Stimulated activated naive CD8-positive, alpha-beta T cell treated with anti-CD3 and anti-CD28 coated beads, Interleukin-15, amount 100 ng/mL, for 72 hours (primary cell): Measurements from ENCODE around the gene FGF3.
"Not testable (repeated sequence)": the region's sequence is repeated elsewhere in the genome, so short reads cannot be mapped to it uniquely, and the experiment has no call there.

ENCODE experiments used
- ATAC-seq: fragments of 150-1000 bp; cut with Tn5 transposase; 2 replicates; pipeline ENCODE4 v1.10.0; 2021; ENCODE audit warnings: mild to moderate bottlenecking, moderate library complexity
- DNase-seq, 2 donors: peaks; one replicate each; pipeline ENCODE4 v3.0.0; 2021 to 2022
- H3K27ac Mint-ChIP-seq, 2 donors: one replicate each; pipeline ENCODE4 v1.8.0; 2022; ENCODE audit warnings: mild to moderate bottlenecking in 2 of 2, mixed read lengths in 2 of 2, moderate library complexity in 2 of 2
- H3K27me3 Mint-ChIP-seq: one replicate; pipeline ENCODE4 v1.8.0; 2022; ENCODE audit warnings: mixed read lengths
- H3K4me1 Mint-ChIP-seq: one replicate; pipeline ENCODE4 v1.8.0; 2022; ENCODE audit warnings: mild to moderate bottlenecking, mixed read lengths
- H3K4me3 Mint-ChIP-seq, 2 donors: one replicate each; pipeline ENCODE4 v1.8.0; 2022; ENCODE audit warnings: mild to moderate bottlenecking in 2 of 2, mixed read lengths in 2 of 2, moderate library complexity in 1 of 2
- H3K9me3 Mint-ChIP-seq, 2 donors: one replicate each; pipeline ENCODE4 v1.8.0; 2022; ENCODE audit warnings: mixed read lengths in 2 of 2

The FGF3 gene

GRCh38 chr11:69787457-69787856 is 31.8 kb downstream of the FGF3 start:
- no peak overlapping the region for H3K27ac Mint-ChIP-seq
- no peaks in the 10 kb centered on the region for H3K4me1 Mint-ChIP-seq
- no peak for ATAC-seq
- no peak overlapping the region for H3K4me3 Mint-ChIP-seq
- H3K9me3 Mint-ChIP-seq = no peaks in the 10 kb centered on the region
- peaks cover 7% of the 10 kb centered on the region for H3K27me3 Mint-ChIP-seq
- DNase-seq = no peak

- H3K4me1 Mint-ChIP-seq = no peaks in the 10 kb centered on the region
- peaks cover 24% of the 10 kb centered on the region for H3K27me3 Mint-ChIP-seq
- DNase-seq = no peak
- no peak for ATAC-seq
- H3K9me3 Mint-ChIP-seq = no peaks in the 10 kb centered on the region
- H3K4me3 Mint-ChIP-seq = no peak overlapping the region
- no peak overlapping the region for H3K27ac Mint-ChIP-seq
Measured at GRCh38 chr11:69781241-69781640, 38.0 kb downstream of the FGF3 start.

GRCh38 chr11:69778373-69778772 is 40.8 kb downstream of the FGF3 start:
- no peak for ATAC-seq
- Mint-ChIP-seq H3K27me3 (peaks cover 38% of the 10 kb centered on the region), H3K9me3 (no peaks in the 10 kb centered on the region), H3K4me3 (no peak overlapping the region), H3K27ac (no peak overlapping the region), H3K4me1 (no peaks in the 10 kb centered on the region)
- no peak for DNase-seq

GRCh38 chr11:69775163-69775755 is 44.0 kb downstream of the FGF3 start, which contains the start of gene FGF4:
Gene FGF4, minus strand, starts transcription at chr11:69775341. Its CDS starts 257 bp downstream, at chr11:69775084.
- Mint-ChIP-seq H3K27me3 (peaks cover 60% of the 10 kb centered on the region), H3K9me3 (no peaks in the 10 kb centered on the region), H3K4me3 (no peak within 1 kb of the TSS), H3K4me1 (no peaks in the 10 kb centered on the region), H3K27ac (no peak within 1 kb of the TSS)
- DNase-seq (no peak), ATAC-seq (no peak)

GRCh38 chr11:69774354-69775162 is 44.7 kb downstream of the FGF3 start:
- H3K27ac Mint-ChIP-seq = no peak overlapping the region
- ATAC-seq (no peak), DNase-seq (no peak)
- H3K4me1 Mint-ChIP-seq = no peaks in the 10 kb centered on the region
- H3K9me3 Mint-ChIP-seq = no peaks in the 10 kb centered on the region
- no peak overlapping the region for H3K4me3 Mint-ChIP-seq
- H3K27me3 Mint-ChIP-seq = peaks cover 61% of the 10 kb centered on the region

- Mint-ChIP-seq H3K4me1 (no peaks in the 10 kb centered on the region), H3K4me3 (no peak overlapping the region), H3K27me3 (peaks cover 69% of the 10 kb centered on the region), H3K9me3 (no peaks in the 10 kb centered on the region), H3K27ac (no peak overlapping the region)
- no peak for DNase-seq
- no peak for ATAC-seq
Measured at GRCh38 chr11:69773626-69774353, 45.4 kb downstream of the FGF3 start.

- DNase-seq = no peak
- no peak overlapping the region for H3K27ac Mint-ChIP-seq
- H3K4me3 Mint-ChIP-seq = no peak overlapping the region
- H3K9me3 Mint-ChIP-seq = no peaks in the 10 kb centered on the region
- peaks cover 63% of the 10 kb centered on the region for H3K27me3 Mint-ChIP-seq
- no peaks in the 10 kb centered on the region for H3K4me1 Mint-ChIP-seq
- ATAC-seq = no peak
Measured at GRCh38 chr11:69771466-69771865, 47.8 kb downstream of the FGF3 start.

- no peaks in the 10 kb centered on the region for H3K9me3 Mint-ChIP-seq
- ATAC-seq (no peak), DNase-seq (no peak)
- peaks cover 54% of the 10 kb centered on the region for H3K27me3 Mint-ChIP-seq
- no peak overlapping the region for H3K4me3 Mint-ChIP-seq
- no peak overlapping the region for H3K27ac Mint-ChIP-seq
- no peaks in the 10 kb centered on the region for H3K4me1 Mint-ChIP-seq
Measured at GRCh38 chr11:69770540-69770939, 48.7 kb downstream of the FGF3 start.

GRCh38 chr11:69765498-69765995 is 53.7 kb downstream of the FGF3 start:
- no peak overlapping the region for H3K4me3 Mint-ChIP-seq
- peaks cover 58% of the 10 kb centered on the region for H3K27me3 Mint-ChIP-seq
- ATAC-seq = no peak
- no peak overlapping the region for H3K27ac Mint-ChIP-seq
- H3K4me1 Mint-ChIP-seq = no peaks in the 10 kb centered on the region
- DNase-seq = no peak
- no peaks in the 10 kb centered on the region for H3K9me3 Mint-ChIP-seq

GRCh38 chr11:69764918-69765317 is 54.3 kb downstream of the FGF3 start:
- peaks cover 56% of the 10 kb centered on the region for H3K27me3 Mint-ChIP-seq
- not testable (repeated sequence) for ATAC-seq, H3K4me3 Mint-ChIP-seq

GRCh38 chr11:69760319-69760718 is 58.9 kb downstream of the FGF3 start:
- ATAC-seq (no peak), DNase-seq (no peak)

More at GRCh38 chr11:69764918-69765317, 54.3 kb downstream of the FGF3 start:
- not testable (repeated sequence) for H3K9me3 Mint-ChIP-seq, H3K27ac Mint-ChIP-seq, DNase-seq, H3K4me1 Mint-ChIP-seq

More at GRCh38 chr11:69760319-69760718, 58.9 kb downstream of the FGF3 start:
- H3K27ac Mint-ChIP-seq = no peak overlapping the region
- no peak overlapping the region for H3K4me3 Mint-ChIP-seq
- no peaks in the 10 kb centered on the region for H3K4me1 Mint-ChIP-seq
- H3K27me3 Mint-ChIP-seq = peaks cover 45% of the 10 kb centered on the region
- H3K9me3 Mint-ChIP-seq = peaks cover 0 to 7% of the 10 kb centered on the region in 2 donors
